HG03565 (cell line): ENCODE results near the gene SRL.
"Not testable (repeated sequence)": the region's sequence is repeated elsewhere in the genome, so short reads cannot be mapped to it uniquely, and the experiment has no call there.

ENCODE experiments used
- ATAC-seq: cut with Tn5 transposase; IDR thresholded peaks from one replicate; pipeline ENCODE4 v1.9.1; 2021; ENCODE audit warnings: mild to moderate bottlenecking, moderate library complexity; ENCODE audit not compliant: unreplicated experiment

Gene SRL

GRCh38 chr16:4261557-4262172 is 19.8 kb upstream of the SRL start:
- no peak for ATAC-seq

GRCh38 chr16:4260360-4260759 is 18.5 kb upstream of the SRL start:
- no peak for ATAC-seq

- ATAC-seq: no peak
Measured at GRCh38 chr16:4257646-4258556, 16.0 kb upstream of the SRL start.

- ATAC-seq: peak; percentile 94
Measured at GRCh38 chr16:4253394-4254150, 11.7 kb upstream of the SRL start.

GRCh38 chr16:4253012-4253393 is 11.1 kb upstream of the SRL start:
- ATAC-seq: not testable (repeated sequence)

- no peak for ATAC-seq
Measured at GRCh38 chr16:4249530-4250308, 7.8 kb upstream of the SRL start.

GRCh38 chr16:4247460-4247784 is 5.5 kb upstream of the SRL start:
- ATAC-seq: no peak

- no peak for ATAC-seq
Measured at GRCh38 chr16:4246777-4247459, 5.0 kb upstream of the SRL start.

GRCh38 chr16:4245077-4245791 is 3.4 kb upstream of the SRL start:
- ATAC-seq: no peak

GRCh38 chr16:4244254-4245076 is 2.6 kb upstream of the SRL start:
- no peak for ATAC-seq

- no peak for ATAC-seq
Measured at GRCh38 chr16:4241258-4241927, 487 bp downstream of the SRL start.

GRCh38 chr16:4240624-4241023 is 1.3 kb downstream of the SRL start:
- no peak for ATAC-seq

GRCh38 chr16:4239682-4240175 is 2.2 kb downstream of the SRL start:
- ATAC-seq: no peak

- ATAC-seq: no peak
Measured at GRCh38 chr16:4239020-4239419, 2.9 kb downstream of the SRL start.

- ATAC-seq: no peak
Measured at GRCh38 chr16:4233431-4233830, 8.4 kb downstream of the SRL start.

GRCh38 chr16:4232541-4233386 is 9.1 kb downstream of the SRL start:
- ATAC-seq: no peak

- ATAC-seq: no peak
Measured at GRCh38 chr16:4231886-4232285, 10.0 kb downstream of the SRL start.
